ENCODE results near the gene RGL2. TPM values are rescaled to one million over a fixed set of nuclear protein-coding genes. Genes with fewer than 3 reads are reported as not detected.

RGL2 gene
- total and polyA plus RNA-seq, 2 of the 13 experiments (the other 11 are each of a cell fraction or from before 2014, with no cell fraction given) = 22.9 to 47.4 TPM

GRCh38 chr6:33288921-33289783, 9.6 kb downstream of the RGL2 start, which contains the start of the genes PFDN6 and WDR46 (continued):
- no peak for TF ChIP-seq ZNF441 (CRISPR knock-in tag; IDR thresholded peaks at IDR 0.05; ENCODE audit: borderline replicate concordance)
- TF ChIP-seq CREB1 (IDR thresholded peaks at IDR 0.05) = 0 out of 2 replicates have a peak, but pooled peaks have one; percentile 36
- TF ChIP-seq CREB1 (CRISPR knock-in tag; IDR thresholded peaks at IDR 0.05) = peak; percentile 92
- TF ChIP-seq MAFK (conservative IDR thresholded peaks at IDR 0.05 in 1 of 2, IDR thresholded peaks at IDR 0.05 in 1 of 2; ENCODE audit: low read length in 2 of 2) = no peak
- peak; percentile 92 for TF ChIP-seq HDAC1 (CRISPR knock-in tag; IDR thresholded peaks at IDR 0.05)
- 0 out of 2 replicates have a peak, but pooled peaks have one; percentile 60 for TF ChIP-seq ZNF275 (CRISPR knock-in tag; IDR thresholded peaks at IDR 0.05; ENCODE audit: borderline replicate concordance)
- TF ChIP-seq ZNF24 (IDR thresholded peaks at IDR 0.05) = no peak
- TF ChIP-seq BCL3 (CRISPR knock-in tag; IDR thresholded peaks at IDR 0.05) = no peak
- no peak for TF ChIP-seq NBN (conservative IDR thresholded peaks at IDR 0.05)
- TF ChIP-seq ZFP36 (IDR thresholded peaks at IDR 0.05; ENCODE audit: borderline replicate concordance, low read depth, low read length, partially characterized antibody) = no peak
- no peak for TF ChIP-seq MYNN (CRISPR knock-in tag; IDR thresholded peaks at IDR 0.05; ENCODE audit: low read depth)
- TF ChIP-seq HOXA9 (CRISPR knock-in tag; IDR thresholded peaks at IDR 0.05; ENCODE audit: borderline replicate concordance) = no peak
- no peak for TF ChIP-seq SRSF4 (IDR thresholded peaks at IDR 0.05; ENCODE audit: low read depth, low read length, poor library complexity, severe bottlenecking)
- peak; percentile 82 for TF ChIP-seq NFIC (IDR thresholded peaks at IDR 0.05; ENCODE audit: low read length)
- TF ChIP-seq ZNF567 (CRISPR knock-in tag; IDR thresholded peaks at IDR 0.05; ENCODE audit: borderline replicate concordance) = no peak
- TF ChIP-seq ZBTB42 (CRISPR knock-in tag; IDR thresholded peaks at IDR 0.05) = no peak
- peak; percentile 70; the same call in 1 of the 2 replicates for TF ChIP-seq PRDM15 (CRISPR knock-in tag; IDR thresholded peaks at IDR 0.05)
- TF ChIP-seq ZNF605 (CRISPR knock-in tag; IDR thresholded peaks at IDR 0.05) = no peak; the same call in 1 of the 2 replicates
- TF ChIP-seq ZNF550 (CRISPR knock-in tag; IDR thresholded peaks at IDR 0.05; ENCODE audit: borderline replicate concordance) = no peak
- TF ChIP-seq SSRP1 (CRISPR knock-in tag; IDR thresholded peaks at IDR 0.05) = no peak
- TF ChIP-seq ZNF547 (CRISPR knock-in tag; IDR thresholded peaks at IDR 0.05) = no peak
- no peak for TF ChIP-seq MATR3 (CRISPR knock-in tag; IDR thresholded peaks at IDR 0.05)
- no peak for TF ChIP-seq ZNF3 (CRISPR knock-in tag; IDR thresholded peaks at IDR 0.05)
- no peak for TF ChIP-seq ZNF841 (CRISPR knock-in tag; IDR thresholded peaks at IDR 0.05; ENCODE audit: borderline replicate concordance)

All from HepG2 (cell line).